Prostate gland (tissue), 2 donors: Measurements from ENCODE around the gene CD2AP.

ENCODE experiments used
- CTCF ChIP-seq, 4 experiments: fragments of 200-600 bp in 2 of 4; fragments of 450-650 bp in 2 of 4; sonication (generic) in 2 of 4; IDR thresholded peaks; 1 replicate in 3 of 4; 2 replicates in 1 of 4; pipeline ENCODE4 v1.5.1; 2016 to 2019; ENCODE audit warnings: antibody characterized with exemption in 4 of 4, mild to moderate bottlenecking in 2 of 4, moderate library complexity in 2 of 4
- POLR2A ChIP-seq: fragments of 450-650 bp; IDR thresholded peaks from one replicate; pipeline ENCODE4 v1.6.1; 2016; ENCODE audit warnings: antibody characterized with exemption, mild to moderate bottlenecking

DNA sequence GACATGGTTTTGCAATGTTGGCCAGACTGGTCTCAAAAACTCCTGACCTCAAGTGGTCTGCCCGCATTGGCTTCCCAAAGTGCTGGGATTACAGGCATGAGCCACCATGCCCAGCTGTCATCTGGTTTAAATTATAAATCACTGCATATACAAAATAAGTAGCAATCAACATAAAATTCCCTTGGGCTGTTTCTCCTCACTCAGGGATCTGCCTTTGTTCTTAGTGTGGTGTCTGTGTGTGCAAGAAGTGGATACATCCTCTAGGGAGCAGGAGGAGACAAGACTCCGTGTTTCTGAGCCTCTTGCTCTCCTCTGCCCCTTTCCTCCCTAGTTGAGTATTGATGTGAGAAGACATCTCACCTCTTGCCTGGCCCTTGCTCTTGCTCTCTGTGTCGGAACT is 155.6 kb downstream of the CD2AP start:
- no peak for TF ChIP-seq POLR2A
- peak in 1 of 4 experiments; percentile 11 for TF ChIP-seq CTCF (IDR thresholded peaks at IDR 0.05)
